Liver (tissue), 9 donors: Measurements from ENCODE around the gene STK39. TPM values are rescaled to one million over a fixed set of nuclear protein-coding genes. Genes with fewer than 3 reads are reported as not detected.

ENCODE experiments used
- DNase-seq: peaks from one replicate; pipeline ENCODE4 v3.0.0-alpha.2; 2017; ENCODE audit warnings: low spot score
- H3K27ac ChIP-seq, 2 donors: one replicate each; pipeline ENCODE4 v1.7.0; 2013; ENCODE audit warnings: inconsistent platforms in 2 of 2, low read length in 2 of 2, control low read depth in 1 of 2, low read depth in 1 of 2, mild to moderate bottlenecking in 1 of 2
- H3K27me3 ChIP-seq, 4 donors: one replicate each; pipeline versions ENCODE4 v1.6.1 to v1.7.0; 2013; ENCODE audit warnings: low read length in 3 of 4, inconsistent platforms in 1 of 4, mild to moderate bottlenecking in 1 of 4, moderate library complexity in 1 of 4; ENCODE audit not compliant: control insufficient read depth in 4 of 4, insufficient read depth in 4 of 4
- H3K36me3 ChIP-seq, 4 donors: one replicate each; pipeline versions ENCODE4 v1.6.1 to v1.7.0; 2013; ENCODE audit warnings: low read length in 3 of 4, mild to moderate bottlenecking in 3 of 4, low read depth in 1 of 4, moderate library complexity in 1 of 4; ENCODE audit not compliant: control insufficient read depth in 4 of 4, insufficient read depth in 3 of 4
- H3K4me1 ChIP-seq, 4 donors: one replicate each; pipeline versions ENCODE4 v1.6.1 to v1.7.0; 2013; ENCODE audit warnings: low read length in 3 of 4, mild to moderate bottlenecking in 3 of 4, moderate library complexity in 1 of 4; ENCODE audit not compliant: control insufficient read depth in 4 of 4, insufficient read depth in 4 of 4
- H3K4me3 ChIP-seq, 3 donors: one replicate each; pipeline versions ENCODE4 v1.6.1 to v1.7.0; 2013; ENCODE audit warnings: low read length in 3 of 3, control low read depth in 1 of 3, low read depth in 1 of 3, mild to moderate bottlenecking in 1 of 3
- H3K9ac ChIP-seq, 2 donors: one replicate each; pipeline ENCODE4 v1.7.0; 2013; ENCODE audit warnings: low read length in 2 of 2, mild to moderate bottlenecking in 2 of 2, moderate library complexity in 2 of 2, control low read depth in 1 of 2, low read depth in 1 of 2
- H3K9me3 ChIP-seq, 4 donors: one replicate each; pipeline versions ENCODE4 v1.6.1 to v1.7.0; 2013; ENCODE audit warnings: low read length in 3 of 4; ENCODE audit not compliant: control insufficient read depth in 4 of 4
- ATF3 ChIP-seq: IDR thresholded peaks from 2 replicates; pipeline ENCODE4 v1.6.1; 2016; ENCODE audit warnings: antibody characterized with exemption
- EGR1 ChIP-seq, 2 donors: IDR thresholded peaks; 2 replicates each; pipeline ENCODE4 v1.6.1; 2016 to 2018; ENCODE audit warnings: antibody characterized with exemption in 2 of 2, low read depth in 2 of 2
- FOXA1 ChIP-seq: IDR thresholded peaks from 2 replicates; pipeline ENCODE4 v1.6.1; 2016; ENCODE audit warnings: antibody characterized with exemption
- FOXA2 ChIP-seq: IDR thresholded peaks from 2 replicates; pipeline ENCODE4 v1.6.1; 2016; ENCODE audit warnings: antibody characterized with exemption
- GABPA ChIP-seq, 2 donors: IDR thresholded peaks in 1 of 2; conservative IDR thresholded peaks in 1 of 2; 2 replicates each; pipeline ENCODE4 v1.6.1; 2016; ENCODE audit warnings: antibody characterized with exemption in 2 of 2, mild to moderate bottlenecking in 1 of 2, moderate library complexity in 1 of 2
- HNF4A ChIP-seq, 2 donors: conservative IDR thresholded peaks; 2 replicates each; pipeline ENCODE4 v1.6.1; 2016; ENCODE audit warnings: antibody characterized with exemption in 2 of 2, mild to moderate bottlenecking in 2 of 2
- HNF4G ChIP-seq: IDR thresholded peaks from 2 replicates; pipeline ENCODE4 v1.6.1; 2016; ENCODE audit warnings: antibody characterized with exemption
- JUND ChIP-seq, 2 donors: IDR thresholded peaks; 2 replicates each; pipeline ENCODE4 v1.6.1; 2016; ENCODE audit warnings: antibody characterized with exemption in 2 of 2
- MAX ChIP-seq: IDR thresholded peaks from 2 replicates; pipeline ENCODE4 v1.6.1; 2016; ENCODE audit warnings: antibody characterized with exemption
- NR2F2 ChIP-seq: IDR thresholded peaks from 2 replicates; pipeline ENCODE4 v1.6.1; 2016; ENCODE audit warnings: antibody characterized with exemption
- RAD21 ChIP-seq, 2 donors: IDR thresholded peaks; 2 replicates each; pipeline ENCODE4 v1.6.1; 2016; ENCODE audit warnings: antibody characterized with exemption in 2 of 2, mild to moderate bottlenecking in 2 of 2
- REST ChIP-seq: IDR thresholded peaks from 2 replicates; pipeline ENCODE4 v1.6.1; 2016; ENCODE audit warnings: antibody characterized with exemption, mild to moderate bottlenecking
- RXRA ChIP-seq, 2 donors: IDR thresholded peaks; 2 replicates each; pipeline ENCODE4 v1.6.1; 2017 to 2018; ENCODE audit warnings: antibody characterized with exemption in 2 of 2, mild to moderate bottlenecking in 1 of 2
- SP1 ChIP-seq: IDR thresholded peaks from 2 replicates; pipeline ENCODE4 v1.6.1; 2018; ENCODE audit warnings: antibody characterized with exemption, mild to moderate bottlenecking
- TAF1 ChIP-seq: conservative IDR thresholded peaks from 2 replicates; pipeline ENCODE4 v1.6.1; 2016; ENCODE audit warnings: antibody characterized with exemption, mild to moderate bottlenecking
- YY1 ChIP-seq: IDR thresholded peaks from 2 replicates; pipeline ENCODE4 v1.6.1; 2016; ENCODE audit warnings: antibody characterized with exemption, mild to moderate bottlenecking
- ZBTB33 ChIP-seq: IDR thresholded peaks from 2 replicates; pipeline ENCODE4 v1.6.1; 2016; ENCODE audit warnings: antibody characterized with exemption
- WGBS: extraction: QIAGEN DNeasy Blood & Tissue Kit; methylation state at CpG from one replicate; pipeline ENCODE4 v1.1.7; 2013; 5-methylcytosine and 5-hydroxymethylcytosine counted together
- polyA plus RNA-seq, 2 donors: library from polyadenylated mRNA; stranded (reverse) in 1 of 2; unstranded in 1 of 2; fragments of 200-250 nt in 1 of 2; fragments of >200 nt in 1 of 2; fragmentation: Nextera tagmentation in 1 of 2; extraction: Ambion mirVana in 1 of 2; gene quantifications; one replicate each; pipeline versions ENCODE4 v1.2.1 to v1.2.3, GENCODE V29; 2013 to 2015
- total RNA-seq, 2 donors: library from RNA; depleted of rRNA; stranded (reverse); fragments of >200 nt; gene quantifications; one replicate each; pipeline ENCODE4 v1.2.3, GENCODE V29; 2014
- donor health status: healthy.
- donor health status: healthy.
- donor health status: healthy.
- donor health status: healthy.
- donor health status: healthy.

Gene STK39
- total and polyA plus RNA-seq, 4 donors: 0.29 to 1.8 (median 0.73) TPM

GRCh38 chr2:168165985-168166901 is 81.2 kb downstream of the STK39 start:
- TF ChIP-seq HNF4A (conservative IDR thresholded peaks at IDR 0.05) (no peak), FOXA2 (no peak), RAD21 (IDR thresholded peaks at IDR 0.05) (no peak), SP1 (no peak), HNF4G (no peak), NR2F2 (no peak), EGR1 (IDR thresholded peaks at IDR 0.05; ENCODE audit: low read depth in 2 of 2) (no peak), JUND (IDR thresholded peaks at IDR 0.05) (no peak), MAX (no peak), RXRA (IDR thresholded peaks at IDR 0.05) (no peak), GABPA (IDR thresholded peaks at IDR 0.05 in 1 of 2, conservative IDR thresholded peaks at IDR 0.05 in 1 of 2) (no peak)
- Histone ChIP-seq H3K4me1 (no peaks in the 10 kb centered on the region), H3K36me3 (no peaks in the 10 kb centered on the region), H3K27me3 (no peaks in the 10 kb centered on the region), H3K9me3 (no peaks in the 10 kb centered on the region), H3K9ac (no peak overlapping the region), H3K27ac (no peak overlapping the region), H3K4me3 (no peak overlapping the region)
- 79% methylated on average over 3 of the region's 3 CpGs for WGBS
- no peak for DNase-seq

GRCh38 chr2:168165397-168165796 is 82.0 kb downstream of the STK39 start:
- no peak overlapping the region for H3K4me3 ChIP-seq
- H3K9me3 ChIP-seq: no peaks in the 10 kb centered on the region
- no peaks in the 10 kb centered on the region for H3K36me3 ChIP-seq
- WGBS: 83% methylated on average over 3 of the region's 3 CpGs
- H3K4me1 ChIP-seq: no peaks in the 10 kb centered on the region
- H3K27ac ChIP-seq: no peak overlapping the region
- H3K27me3 ChIP-seq: no peaks in the 10 kb centered on the region
- no peak for DNase-seq
- no peak overlapping the region for H3K9ac ChIP-seq
- TF ChIP-seq EGR1 (IDR thresholded peaks at IDR 0.05; ENCODE audit: low read depth in 2 of 2): no peak
- TF ChIP-seq HNF4A (conservative IDR thresholded peaks at IDR 0.05): no peak
- TF ChIP-seq GABPA (IDR thresholded peaks at IDR 0.05 in 1 of 2, conservative IDR thresholded peaks at IDR 0.05 in 1 of 2): no peak
- TF ChIP-seq YY1: no peak
- TF ChIP-seq FOXA1: no peak
- TF ChIP-seq TAF1: no peak
- TF ChIP-seq JUND (IDR thresholded peaks at IDR 0.05): no peak
- no peak for TF ChIP-seq SP1
- no peak for TF ChIP-seq REST
- no peak for TF ChIP-seq ATF3
- TF ChIP-seq ZBTB33: no peak
- no peak for TF ChIP-seq MAX
